HEK293T (cell line): ENCODE data around the gene CARMIL3.

Experiments
- CTCF ChIA-PET: fragments of 350-600 bp; formaldehyde crosslinking; extraction: SDS; loops from one replicate; lab custom pipeline; 2021; ENCODE audit warnings: antibody characterized with exemption, inconsistent platforms; lab: Yijun Ruan, JAX
- POLR2A ChIA-PET: fragments of 350-600 bp; formaldehyde crosslinking; extraction: SDS; loops from one replicate; lab custom pipeline; 2020; ENCODE audit warnings: antibody characterized with exemption, inconsistent platforms; lab: Yijun Ruan, JAX
- DNase-seq: peaks from one replicate; pipeline ENCODE4 v3.0.0; 2012; ENCODE audit warnings: mixed read lengths; ENCODE audit errors: extremely low spot score
- ARNT ChIP-seq: fragments of 450-650 bp; IDR thresholded peaks from 2 replicates; pipeline ENCODE4 v1.6.1; 2017; ENCODE audit warnings: mild to moderate bottlenecking
- BHLHE40 ChIP-seq: fragments of 450-650 bp; IDR thresholded peaks from 2 replicates; pipeline ENCODE4 v1.6.1; 2016; ENCODE audit warnings: mild to moderate bottlenecking, moderate library complexity, borderline replicate concordance
- CTBP1 ChIP-seq: fragments of 450-650 bp; IDR thresholded peaks from 2 replicates; pipeline ENCODE4 v1.6.1; 2016; ENCODE audit warnings: borderline replicate concordance
- ELF4 ChIP-seq: fragments of 450-650 bp; IDR thresholded peaks from 2 replicates; pipeline ENCODE4 v1.6.1; 2017; ENCODE audit warnings: antibody characterized with exemption
- FOXA1 ChIP-seq: fragments of 450-650 bp; IDR thresholded peaks from 2 replicates; pipeline ENCODE4 v1.6.1; 2016; ENCODE audit warnings: mild to moderate bottlenecking
- FOXK2 ChIP-seq: fragments of 450-650 bp; IDR thresholded peaks from 2 replicates; pipeline ENCODE4 v1.6.1; 2016; ENCODE audit warnings: mild to moderate bottlenecking
- FOXM1 ChIP-seq: fragments of 450-650 bp; IDR thresholded peaks from 2 replicates; pipeline ENCODE4 v1.6.1; 2017; ENCODE audit warnings: mild to moderate bottlenecking, borderline replicate concordance
- HDGF ChIP-seq: fragments of 450-650 bp; IDR thresholded peaks from 2 replicates; pipeline ENCODE4 v1.6.1; 2017; ENCODE audit warnings: antibody characterized with exemption, borderline replicate concordance
- L3MBTL2 ChIP-seq: fragments of 450-650 bp; conservative IDR thresholded peaks from 2 replicates; pipeline ENCODE4 v1.6.1; 2016; ENCODE audit warnings: mild to moderate bottlenecking
- LEF1 ChIP-seq: fragments of 450-650 bp; IDR thresholded peaks from 2 replicates; pipeline ENCODE4 v1.6.1; 2017; ENCODE audit warnings: mild to moderate bottlenecking, borderline replicate concordance
- NFRKB ChIP-seq: fragments of 450-650 bp; IDR thresholded peaks from 2 replicates; pipeline ENCODE4 v1.6.1; 2016; ENCODE audit warnings: mild to moderate bottlenecking, moderate library complexity
- PKNOX1 ChIP-seq: fragments of 450-650 bp; IDR thresholded peaks from 2 replicates; pipeline ENCODE4 v1.6.1; 2016
- SP1 ChIP-seq: fragments of 450-650 bp; IDR thresholded peaks from 2 replicates; pipeline ENCODE4 v1.6.1; 2017
- SUZ12 ChIP-seq: fragments of 450-650 bp; IDR thresholded peaks from 2 replicates; pipeline ENCODE4 v1.6.1; 2016; ENCODE audit warnings: mild to moderate bottlenecking
- TARDBP ChIP-seq: fragments of 450-650 bp; IDR thresholded peaks from 2 replicates; pipeline ENCODE4 v1.6.1; 2016
- ZNF384 ChIP-seq: fragments of 450-650 bp; IDR thresholded peaks from 2 replicates; pipeline ENCODE4 v1.6.1; 2016

The CARMIL3 gene

GRCh38 chr14:24098229-24098926 is 46.6 kb downstream of the CARMIL3 start:
- DNase-seq, result no peak
- POLR2A ChIA-PET, result interaction anchor here (1.1 to 8.8 kb wide), 4 partner anchors 8 to 40 kb away, joined by 3 to 162 read pairs (median 6); partner anchors contain the start of genes DCAF11, NRL and PSME1
- CTCF ChIA-PET, result interaction anchor here (2.3 kb wide), 1 partner anchor 10 kb away, joined by 6 read pairs; no protein-coding TSS in a partner anchor
- no peak for TF ChIP-seq ARNT
- TF ChIP-seq ELF4, result no peak
- TF ChIP-seq FOXK2, result no peak
- no peak for TF ChIP-seq BHLHE40
- TF ChIP-seq SUZ12, result no peak
- TF ChIP-seq CTBP1, result no peak
- no peak for TF ChIP-seq HDGF
- TF ChIP-seq L3MBTL2, result no peak
- no peak for TF ChIP-seq NFRKB
- TF ChIP-seq FOXA1, result no peak
- no peak for TF ChIP-seq LEF1
- TF ChIP-seq SP1, result no peak
- no peak for TF ChIP-seq ZNF384
- TF ChIP-seq PKNOX1, result no peak
- TF ChIP-seq FOXM1, result no peak

GRCh38 chr14:24098927-24099813 is 47.4 kb downstream of the CARMIL3 start:
- ChIA-PET POLR2A (interaction anchor here (1.4 to 8.8 kb wide), 2 partner anchors 7 to 37 kb away, joined by 3 to 162 read pairs; partner anchors contain the start of gene PSME1), CTCF (interaction anchor here (2.3 kb wide), 1 partner anchor 9 kb away, joined by 6 read pairs; no protein-coding TSS in a partner anchor)
- DNase-seq, result no peak
- no peak for TF ChIP-seq NFRKB
- no peak for TF ChIP-seq ELF4
- no peak for TF ChIP-seq ARNT
- no peak for TF ChIP-seq HDGF
- no peak for TF ChIP-seq SUZ12
- no peak for TF ChIP-seq FOXA1
- no peak for TF ChIP-seq BHLHE40
- no peak for TF ChIP-seq PKNOX1
- TF ChIP-seq FOXM1, result no peak
- TF ChIP-seq ZNF384, result no peak
- TF ChIP-seq SP1, result no peak
- no peak for TF ChIP-seq FOXK2
- no peak for TF ChIP-seq L3MBTL2
- no peak for TF ChIP-seq TARDBP
- no peak for TF ChIP-seq CTBP1
- TF ChIP-seq LEF1, result no peak

GRCh38 chr14:24100197-24100981 is 48.6 kb downstream of the CARMIL3 start:
- POLR2A ChIA-PET, result interaction anchor here (1.6 to 3.1 kb wide), 3 partner anchors 14 to 35 kb away, joined by 5 to 13 read pairs (median 5); partner anchors contain the start of genes DCAF11, NRL and PSME1

GRCh38 chr14:24100982-24101494 is 49.2 kb downstream of the CARMIL3 start:
- DNase-seq, result no peak
- TF ChIP-seq FOXA1 (no peak), CTBP1 (no peak), TARDBP (no peak), SUZ12 (no peak)
- CTCF ChIA-PET, result no interaction called here
- POLR2A ChIA-PET, result interaction anchor here (1.6 to 3.1 kb wide), 3 partner anchors 13 to 35 kb away, joined by 5 to 13 read pairs (median 5); partner anchors contain the start of genes DCAF11, NRL and PSME1

More at GRCh38 chr14:24100197-24100981, 48.6 kb downstream of the CARMIL3 start:
- CTCF ChIA-PET, result no interaction called here
- no peak for TF ChIP-seq ELF4
- TF ChIP-seq PKNOX1, result no peak
- TF ChIP-seq FOXM1, result no peak
- no peak for TF ChIP-seq SUZ12
- no peak for TF ChIP-seq FOXK2
- no peak for TF ChIP-seq NFRKB
- no peak for TF ChIP-seq L3MBTL2
- DNase-seq, result no peak

GRCh38 chr14:24102357-24103048 is 50.7 kb downstream of the CARMIL3 start:
- DNase-seq, result no peak
- ChIA-PET CTCF (no interaction called here), POLR2A (interaction anchor here (2.2 to 9.8 kb wide), 3 partner anchors 8 to 33 kb away, joined by 5 to 162 read pairs (median 13); partner anchors contain the start of genes DCAF11, NRL, PCK2 and PSME1)
- TF ChIP-seq HDGF (no peak), CTBP1 (no peak), FOXA1 (no peak), NFRKB (no peak), SP1 (no peak), BHLHE40 (no peak)
